ENCODE data around the gene PPP1R13B.

Gene PPP1R13B

GRCh38 chr14:103819503-103820307 is 27.7 kb downstream of the PPP1R13B start (continued):
- TF ChIP-seq ZNF16 (tag by site-specific recombination; IDR thresholded peaks at IDR 0.05; ENCODE audit: low read depth) = no peak
- no peak for TF ChIP-seq ZNF561 (tag by site-specific recombination; IDR thresholded peaks at IDR 0.05; ENCODE audit: borderline replicate concordance)
- TF ChIP-seq ZNF654 (tag by site-specific recombination; IDR thresholded peaks at IDR 0.05; ENCODE audit: low read depth) = no peak
- peak; percentile 68; the same call in 1 of the 2 replicates for TF ChIP-seq KLF10 (tag by site-specific recombination; IDR thresholded peaks at IDR 0.05)
- TF ChIP-seq ZNF157 (tag by site-specific recombination; IDR thresholded peaks at IDR 0.05) = no peak
- no peak for TF ChIP-seq BCL11A (tag by site-specific recombination; IDR thresholded peaks at IDR 0.05; ENCODE audit: low read depth)
- TF ChIP-seq ZNF791 (tag by site-specific recombination; IDR thresholded peaks at IDR 0.05) = no peak
- no peak for TF ChIP-seq ZNF580 (tag by site-specific recombination; IDR thresholded peaks at IDR 0.05)
- peak; percentile 17; the same call in 1 of the 2 replicates for TF ChIP-seq SP7 (tag by site-specific recombination; IDR thresholded peaks at IDR 0.05)
- TF ChIP-seq ZNF335 (tag by site-specific recombination; conservative IDR thresholded peaks at IDR 0.05) = peak; percentile 40
- TF ChIP-seq ZNF26 (tag by site-specific recombination; IDR thresholded peaks at IDR 0.05) = no peak
- no peak for TF ChIP-seq ZNF701 (tag by site-specific recombination; IDR thresholded peaks at IDR 0.05)
- TF ChIP-seq KLF9 (tag by site-specific recombination; IDR thresholded peaks at IDR 0.05; ENCODE audit: low read depth) = peak; percentile 58; the same call in 1 of the 2 replicates
- TF ChIP-seq ZNF211 (tag by site-specific recombination; IDR thresholded peaks at IDR 0.05; ENCODE audit: low read depth) = no peak
- TF ChIP-seq ZNF510 (tag by site-specific recombination; IDR thresholded peaks at IDR 0.05; ENCODE audit: insufficient replicate concordance) = no peak
- TF ChIP-seq PATZ1 (tag by site-specific recombination; IDR thresholded peaks at IDR 0.05) = peak; percentile 58; the same call in 1 of the 2 replicates
- TF ChIP-seq MZF1 (tag by site-specific recombination; IDR thresholded peaks at IDR 0.05; ENCODE audit: borderline replicate concordance) = 0 out of 2 replicates have a peak, but pooled peaks have one; percentile 42

GRCh38 chr14:103818870-103819269 is 28.5 kb downstream of the PPP1R13B start:
- CTCF ChIA-PET = interaction anchor here (1.9 to 2.7 kb wide), 2 partner anchors 10 to 82 kb away, joined by 13 to 15 read pairs; no protein-coding TSS in a partner anchor
- TF ChIP-seq ZNF623 (tag by site-specific recombination; IDR thresholded peaks at IDR 0.05) (peak; percentile 98), ZNF132 (tag by site-specific recombination; IDR thresholded peaks at IDR 0.05; ENCODE audit: borderline replicate concordance) (no peak), SALL2 (tag by site-specific recombination; IDR thresholded peaks at IDR 0.05; ENCODE audit: borderline replicate concordance) (no peak), ZNF626 (tag by site-specific recombination; IDR thresholded peaks at IDR 0.05) (no peak), PBX3 (CRISPR knock-in tag; IDR thresholded peaks at IDR 0.05) (no peak)
- Histone ChIP-seq H3K27ac (ENCODE audit: extremely low read depth, low read depth, low read length) (peak overlapping the region; percentile 76; the same call in 1 of the 2 replicates), H3K9me3 (ENCODE audit: control insufficient read depth, insufficient read depth, low read depth, low read length) (no peaks in the 10 kb centered on the region), H3K36me3 (ENCODE audit: control insufficient read depth in 2 of 2, insufficient read depth in 1 of 2, low read length in 2 of 2) (no peaks in the 10 kb centered on the region; a peak in 1 of 3 replicates), H3K4me3 (ENCODE audit: low read depth, low read length) (no peak overlapping the region), H3K4me1 (ENCODE audit: control insufficient read depth, insufficient read depth, low read length) (peaks cover 39% of the 10 kb centered on the region)
- POLR2A ChIA-PET = interaction anchor here (1.1 kb wide), 1 partner anchor 10 kb away, joined by 5 read pairs; no protein-coding TSS in a partner anchor

Data from HEK293 (cell line).